Adrenal gland (tissue), 5 donors: ENCODE data around the gene PAX4.

Experiments used
- POLR2A ChIP-seq, 2 donors: fragments of 450-650 bp; IDR thresholded peaks; one replicate each; pipeline ENCODE4 v1.6.1; 2017; ENCODE audit warnings: antibody characterized with exemption in 2 of 2, mild to moderate bottlenecking in 2 of 2, moderate library complexity in 1 of 2
- TF ChIP-seq, protein P1 (sequence below), 6 experiments: fragments of 450-650 bp in 4 of 6; fragments of 200-600 bp in 2 of 6; sonication (generic) in 1 of 6; IDR thresholded peaks; 1 replicate in 5 of 6; 2 replicates in 1 of 6; pipeline versions ENCODE4 v1.5.1 to v1.8.0; 2016 to 2021; ENCODE audit warnings: antibody characterized with exemption in 6 of 6, mild to moderate bottlenecking in 2 of 6, moderate library complexity in 1 of 6
- donor health status: DM: no; HTN: no; CAD: no.

DNA sequence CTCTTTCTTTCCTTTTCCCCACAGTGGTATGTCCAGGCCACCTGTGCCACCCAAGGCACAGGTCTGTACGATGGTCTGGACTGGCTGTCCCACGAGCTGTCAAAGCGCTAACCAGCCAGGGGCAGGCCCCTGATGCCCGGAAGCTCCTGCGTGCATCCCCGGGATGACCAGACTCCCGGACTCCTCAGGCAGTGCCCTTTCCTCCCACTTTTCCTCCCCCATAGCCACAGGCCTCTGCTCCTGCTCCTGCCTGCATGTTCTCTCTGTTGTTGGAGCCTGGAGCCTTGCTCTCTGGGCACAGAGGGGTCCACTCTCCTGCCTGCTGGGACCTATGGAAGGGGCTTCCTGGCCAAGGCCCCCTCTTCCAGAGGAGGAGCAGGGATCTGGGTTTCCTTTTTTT lies 26.8 kb downstream of the PAX4 start:
- TF ChIP-seq, protein P1, sequence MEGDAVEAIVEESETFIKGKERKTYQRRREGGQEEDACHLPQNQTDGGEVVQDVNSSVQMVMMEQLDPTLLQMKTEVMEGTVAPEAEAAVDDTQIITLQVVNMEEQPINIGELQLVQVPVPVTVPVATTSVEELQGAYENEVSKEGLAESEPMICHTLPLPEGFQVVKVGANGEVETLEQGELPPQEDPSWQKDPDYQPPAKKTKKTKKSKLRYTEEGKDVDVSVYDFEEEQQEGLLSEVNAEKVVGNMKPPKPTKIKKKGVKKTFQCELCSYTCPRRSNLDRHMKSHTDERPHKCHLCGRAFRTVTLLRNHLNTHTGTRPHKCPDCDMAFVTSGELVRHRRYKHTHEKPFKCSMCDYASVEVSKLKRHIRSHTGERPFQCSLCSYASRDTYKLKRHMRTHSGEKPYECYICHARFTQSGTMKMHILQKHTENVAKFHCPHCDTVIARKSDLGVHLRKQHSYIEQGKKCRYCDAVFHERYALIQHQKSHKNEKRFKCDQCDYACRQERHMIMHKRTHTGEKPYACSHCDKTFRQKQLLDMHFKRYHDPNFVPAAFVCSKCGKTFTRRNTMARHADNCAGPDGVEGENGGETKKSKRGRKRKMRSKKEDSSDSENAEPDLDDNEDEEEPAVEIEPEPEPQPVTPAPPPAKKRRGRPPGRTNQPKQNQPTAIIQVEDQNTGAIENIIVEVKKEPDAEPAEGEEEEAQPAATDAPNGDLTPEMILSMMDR (IDR thresholded peaks at IDR 0.05), result no peak
- no peak for TF ChIP-seq POLR2A (IDR thresholded peaks at IDR 0.05)
